Fibroblast of lung (primary cell): ENCODE data around the gene MRPL14. TPM values are rescaled to one million over a fixed set of nuclear protein-coding genes. Genes with fewer than 3 reads are reported as not detected.
A peak's percentile ranks its signal among the peaks of the same experiment; 100 is the strongest.

ENCODE experiments used
- DNase-seq, 2 donors: peaks; one replicate each; pipeline versions ENCODE4 v3.0.0 to v3.0.0-alpha.2; 2010; ENCODE audit warnings: low read depth in 2 of 2
- H2AFZ ChIP-seq: 2 replicates; pipeline ENCODE4 v1.5.1; 2012; ENCODE audit warnings: low read length, control low read depth, inconsistent platforms
- H3K27ac ChIP-seq: 2 replicates; pipeline ENCODE4 v1.5.1; 2011; ENCODE audit warnings: low read length, control low read depth; ENCODE audit not compliant: insufficient read depth
- H3K27me3 ChIP-seq: 2 replicates; pipeline ENCODE4 v1.5.1; 2011; ENCODE audit warnings: mild to moderate bottlenecking, low read length; ENCODE audit not compliant: control insufficient read depth, insufficient read depth
- H3K36me3 ChIP-seq: 2 replicates; pipeline ENCODE4 v1.5.1; 2011; ENCODE audit warnings: low read length; ENCODE audit not compliant: control insufficient read depth, insufficient read depth
- H3K4me1 ChIP-seq: 2 replicates; pipeline ENCODE4 v1.5.1; 2011; ENCODE audit warnings: low read length; ENCODE audit not compliant: control insufficient read depth, insufficient read depth; ENCODE audit errors: extremely low read depth
- H3K4me2 ChIP-seq: 2 replicates; pipeline ENCODE4 v1.5.1; 2011; ENCODE audit warnings: low read length, control low read depth; ENCODE audit not compliant: insufficient read depth; ENCODE audit errors: extremely low read depth
- H3K4me3 ChIP-seq, 4 experiments: fragments of 200-600 bp in 1 of 4; sonication (generic) in 1 of 4; replicated peaks in 1 of 4; 2 replicates each; pipeline ENCODE4 v1.5.1; 2011 to 2016; ENCODE audit warnings: low read length in 4 of 4, low read depth in 3 of 4, mild to moderate bottlenecking in 3 of 4, control low read depth in 2 of 4, inconsistent platforms in 1 of 4, mixed read lengths in 1 of 4; ENCODE audit not compliant: insufficient read depth in 1 of 4; ENCODE audit errors: control extremely low read depth in 1 of 4
- H3K79me2 ChIP-seq: 2 replicates; pipeline ENCODE4 v1.5.1; 2012; ENCODE audit warnings: mild to moderate bottlenecking, low read length, inconsistent platforms; ENCODE audit not compliant: control insufficient read depth, insufficient read depth
- H3K9ac ChIP-seq: 2 replicates; pipeline ENCODE4 v1.5.1; 2011; ENCODE audit warnings: mild to moderate bottlenecking, low read length, control low read depth; ENCODE audit not compliant: insufficient read depth
- H3K9me3 ChIP-seq: 2 replicates; pipeline ENCODE4 v1.5.1; 2012; ENCODE audit warnings: low read depth, low read length; ENCODE audit not compliant: control insufficient read depth, insufficient read depth
- H4K20me1 ChIP-seq: 2 replicates; pipeline ENCODE4 v1.5.1; 2011; ENCODE audit warnings: low read length; ENCODE audit not compliant: control insufficient read depth, insufficient read depth; ENCODE audit errors: extremely low read depth
- CTCF ChIP-seq, 2 donors: IDR thresholded peaks in 1 of 2; conservative IDR thresholded peaks in 1 of 2; 1 replicate in 1 of 2; 2 replicates in 1 of 2; pipeline ENCODE4 v1.5.1; 2011 to 2012; ENCODE audit warnings: low read length in 2 of 2, control low read depth in 1 of 2, inconsistent platforms in 1 of 2, low read depth in 1 of 2, mild to moderate bottlenecking in 1 of 2
- EZH2 ChIP-seq: IDR thresholded peaks from 2 replicates; pipeline ENCODE4 v1.5.1; 2012; ENCODE audit warnings: low read length, control low read depth, mild to moderate bottlenecking; ENCODE audit errors: missing control alignments
- polyA plus RNA-seq, 2 donors: library from polyadenylated mRNA; depleted of rRNA in 1 of 2; stranded (reverse) in 1 of 2; unstranded in 1 of 2; fragments of >200 nt; gene quantifications; 2 replicates each; pipeline ENCODE4 v1.2.1, GENCODE V29; 2011 to 2012; ENCODE audit warnings: missing spikeins in 1 of 2
- total RNA-seq: library from RNA; depleted of rRNA; stranded (reverse); fragments of >200 nt; gene quantifications from 2 replicates; pipeline ENCODE4 v1.2.1, GENCODE V29; 2014

MRPL14 gene
- total and polyA plus RNA-seq, 2 donors (not counting 1 experiment from before 2014, with no cell fraction given): 36.2 to 60.6 TPM

- H3K79me2 ChIP-seq: no peaks in the 10 kb centered on the region
- H3K4me3 ChIP-seq: peak overlapping the region in 1 of 4 experiments; percentile 6
- no peaks in the 10 kb centered on the region for H3K9me3 ChIP-seq
- no peaks in the 10 kb centered on the region for H4K20me1 ChIP-seq
- DNase-seq: peak; percentile 96 to 98
- H3K27ac ChIP-seq: peak overlapping the region; percentile 94
- peak overlapping the region; percentile 75 for H3K4me2 ChIP-seq
- peak overlapping the region; percentile 68 for H3K9ac ChIP-seq
- H3K4me1 ChIP-seq: peaks cover 47% of the 10 kb centered on the region
- H3K36me3 ChIP-seq: no peaks in the 10 kb centered on the region
- peak overlapping the region; percentile 49 for H2AFZ ChIP-seq
- no peaks in the 10 kb centered on the region for H3K27me3 ChIP-seq
- TF ChIP-seq CTCF (conservative IDR thresholded peaks at IDR 0.05 in 1 of 2, IDR thresholded peaks at IDR 0.05 in 1 of 2; ENCODE audit: low read depth in 1 of 2, low read length in 2 of 2) (no peak), EZH2 (no peak)
Observed at GRCh38 chr6:44071670-44072451, 55.4 kb downstream of the MRPL14 start.

GRCh38 chr6:44068607-44069296 is 58.5 kb downstream of the MRPL14 start:
- H3K36me3 ChIP-seq: no peaks in the 10 kb centered on the region
- no peak overlapping the region for H2AFZ ChIP-seq
- H3K4me1 ChIP-seq: peaks cover 45% of the 10 kb centered on the region
- H3K9ac ChIP-seq: no peak overlapping the region
- no peaks in the 10 kb centered on the region for H4K20me1 ChIP-seq
- H3K27me3 ChIP-seq: no peaks in the 10 kb centered on the region
- H3K9me3 ChIP-seq: no peaks in the 10 kb centered on the region
- TF ChIP-seq CTCF (conservative IDR thresholded peaks at IDR 0.05 in 1 of 2, IDR thresholded peaks at IDR 0.05 in 1 of 2; ENCODE audit: low read depth in 1 of 2, low read length in 2 of 2): no peak
- no peak for TF ChIP-seq EZH2
- no peak overlapping the region for H3K4me3 ChIP-seq
- H3K79me2 ChIP-seq: no peaks in the 10 kb centered on the region
- H3K4me2 ChIP-seq: no peak overlapping the region
- DNase-seq: no peak
- no peak overlapping the region for H3K27ac ChIP-seq
